Upper lobe of left lung (tissue), 6 donors: ENCODE data around the gene S100A7. TPM values are rescaled to one million over a fixed set of nuclear protein-coding genes. Genes with fewer than 3 reads are reported as not detected.
"Not testable (repeated sequence)": the region's sequence is repeated elsewhere in the genome, so short reads cannot be mapped to it uniquely, and the experiment has no call there.

ENCODE experiments used
- ATAC-seq, 2 donors: fragments of 200-7000 bp; cut with Tn5 transposase; one replicate each; pipeline ENCODE4 v1.9.1; 2022; ENCODE audit warnings: mild to moderate bottlenecking in 2 of 2, moderate library complexity in 2 of 2; ENCODE audit not compliant: low FRiP score in 2 of 2
- DNase-seq, 2 donors: peaks; one replicate each; pipeline ENCODE4 v3.0.0-alpha.2; 2019 to 2020
- H3K27ac ChIP-seq, 4 donors: fragments of 200-600 bp; sonication (generic); one replicate each; pipeline ENCODE4 v1.5.1; 2016 to 2019
- H3K27me3 ChIP-seq, 4 donors: fragments of 200-600 bp; sonication (generic); one replicate each; pipeline ENCODE4 v1.5.1; 2017 to 2019
- H3K36me3 ChIP-seq, 4 donors: fragments of 200-600 bp; sonication (generic); one replicate each; pipeline ENCODE4 v1.5.1; 2016 to 2019
- H3K4me1 ChIP-seq, 4 donors: fragments of 200-600 bp; sonication (generic); one replicate each; pipeline ENCODE4 v1.5.1; 2018 to 2019
- H3K4me3 ChIP-seq, 4 donors: fragments of 200-600 bp; sonication (generic); one replicate each; pipeline ENCODE4 v1.5.1; 2017 to 2019; ENCODE audit warnings: mild to moderate bottlenecking in 2 of 4, moderate library complexity in 1 of 4
- H3K9me3 ChIP-seq, 4 donors: fragments of 200-600 bp; sonication (generic); one replicate each; pipeline ENCODE4 v1.5.1; 2018 to 2019
- EP300 ChIP-seq, 4 donors: sonication (generic); formaldehyde crosslinking; IDR thresholded peaks; one replicate each; pipeline ENCODE4 v1.5.1; 2017; ENCODE audit warnings: antibody characterized with exemption in 4 of 4, control low read depth in 2 of 4
- POLR2A ChIP-seq, 4 donors: fragments of 450-650 bp; IDR thresholded peaks; one replicate each; pipeline ENCODE4 v1.5.1; 2016 to 2017; ENCODE audit warnings: antibody characterized with exemption in 4 of 4, mild to moderate bottlenecking in 2 of 4
- POLR2AphosphoS5 ChIP-seq, 2 donors: sonication (generic); formaldehyde crosslinking; IDR thresholded peaks; one replicate each; pipeline ENCODE4 v1.5.1; 2017; ENCODE audit warnings: antibody characterized with exemption in 2 of 2
- WGBS, 2 donors: methylation state at CpG; one replicate each; pipeline ENCODE4 v1.1.5; 2017 to 2018; 5-methylcytosine and 5-hydroxymethylcytosine counted together
- total RNA-seq, 6 donors: library from RNA; depleted of rRNA in 4 of 6; stranded (reverse); fragments of >200 nt in 4 of 6; gene quantifications; one replicate each; pipeline versions ENCODE4 v1.1.0 to v1.2.1, GENCODE V29; 2016 to 2021
- TF ChIP-seq, protein P1 (sequence below), 6 experiments: fragments of 450-650 bp in 4 of 6; fragments of 200-600 bp in 2 of 6; sonication (generic) in 2 of 6; IDR thresholded peaks; one replicate each; pipeline ENCODE4 v1.5.1; 2016 to 2019; ENCODE audit warnings: antibody characterized with exemption in 6 of 6
- donor health status: DM: no; HTN: no; CAD: no; lungs with moderate emphysema.
- donor health status: DM: no; HTN: yes; CAD: no; lungs with severe emphysema.

The S100A7 gene
- total RNA-seq, 6 donors from 2014 or later = not detected

DNA sequence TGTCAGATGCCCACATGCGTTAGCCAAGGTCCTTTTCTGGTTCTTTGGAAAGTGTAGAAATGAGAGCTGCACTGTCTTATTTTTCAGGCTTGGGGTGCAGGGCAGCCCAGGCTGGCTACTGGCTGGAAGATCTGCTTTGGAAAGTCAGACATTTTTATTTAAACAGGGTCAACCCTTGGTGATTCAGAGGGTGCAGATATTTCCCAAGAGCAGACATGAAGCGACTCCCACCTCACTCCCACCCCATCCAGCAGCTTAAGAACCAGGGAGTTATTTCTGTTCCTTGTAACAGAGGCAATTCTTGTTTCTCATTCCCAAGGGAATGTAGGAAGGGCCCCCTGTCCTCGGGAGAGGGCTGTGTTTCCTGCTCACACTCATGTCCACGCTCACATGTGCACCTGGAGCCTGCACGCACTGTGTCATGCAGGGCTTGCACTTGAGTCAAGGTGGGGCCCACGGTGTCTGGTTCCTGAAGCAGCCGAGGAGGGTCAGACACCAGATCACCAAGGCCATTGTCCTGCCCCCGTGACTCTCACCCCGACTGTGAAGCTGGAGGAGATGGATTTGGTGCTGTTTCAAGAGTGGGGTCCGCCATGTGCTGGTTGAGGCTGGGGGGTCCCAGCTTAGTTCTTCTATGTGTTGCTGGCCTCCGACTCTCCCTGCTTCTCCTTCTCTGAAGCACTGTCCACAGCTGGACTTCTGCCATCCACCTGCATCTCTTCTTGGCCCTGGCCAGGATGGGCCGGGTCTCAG is 43.1 kb downstream of the S100A7 start:
- no peak overlapping the region for H3K27ac ChIP-seq
- H3K9me3 ChIP-seq = no peaks in the 10 kb centered on the region
- H3K4me1 ChIP-seq = no peaks in the 10 kb centered on the region
- no peak overlapping the region for H3K4me3 ChIP-seq
- no peak for DNase-seq
- no peaks in the 10 kb centered on the region for H3K27me3 ChIP-seq
- no peak for TF ChIP-seq POLR2A (IDR thresholded peaks at IDR 0.05)
- no peak for TF ChIP-seq POLR2AphosphoS5 (IDR thresholded peaks at IDR 0.05)
- TF ChIP-seq EP300 (IDR thresholded peaks at IDR 0.05) = no peak
- TF ChIP-seq, protein P1, sequence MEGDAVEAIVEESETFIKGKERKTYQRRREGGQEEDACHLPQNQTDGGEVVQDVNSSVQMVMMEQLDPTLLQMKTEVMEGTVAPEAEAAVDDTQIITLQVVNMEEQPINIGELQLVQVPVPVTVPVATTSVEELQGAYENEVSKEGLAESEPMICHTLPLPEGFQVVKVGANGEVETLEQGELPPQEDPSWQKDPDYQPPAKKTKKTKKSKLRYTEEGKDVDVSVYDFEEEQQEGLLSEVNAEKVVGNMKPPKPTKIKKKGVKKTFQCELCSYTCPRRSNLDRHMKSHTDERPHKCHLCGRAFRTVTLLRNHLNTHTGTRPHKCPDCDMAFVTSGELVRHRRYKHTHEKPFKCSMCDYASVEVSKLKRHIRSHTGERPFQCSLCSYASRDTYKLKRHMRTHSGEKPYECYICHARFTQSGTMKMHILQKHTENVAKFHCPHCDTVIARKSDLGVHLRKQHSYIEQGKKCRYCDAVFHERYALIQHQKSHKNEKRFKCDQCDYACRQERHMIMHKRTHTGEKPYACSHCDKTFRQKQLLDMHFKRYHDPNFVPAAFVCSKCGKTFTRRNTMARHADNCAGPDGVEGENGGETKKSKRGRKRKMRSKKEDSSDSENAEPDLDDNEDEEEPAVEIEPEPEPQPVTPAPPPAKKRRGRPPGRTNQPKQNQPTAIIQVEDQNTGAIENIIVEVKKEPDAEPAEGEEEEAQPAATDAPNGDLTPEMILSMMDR (IDR thresholded peaks at IDR 0.05) = no peak
- 83 to 87% methylated on average over 11 to 12 of the region's 12 CpGs for WGBS, 2 donors
- no peaks in the 10 kb centered on the region for H3K36me3 ChIP-seq
- ATAC-seq = no peak

DNA sequence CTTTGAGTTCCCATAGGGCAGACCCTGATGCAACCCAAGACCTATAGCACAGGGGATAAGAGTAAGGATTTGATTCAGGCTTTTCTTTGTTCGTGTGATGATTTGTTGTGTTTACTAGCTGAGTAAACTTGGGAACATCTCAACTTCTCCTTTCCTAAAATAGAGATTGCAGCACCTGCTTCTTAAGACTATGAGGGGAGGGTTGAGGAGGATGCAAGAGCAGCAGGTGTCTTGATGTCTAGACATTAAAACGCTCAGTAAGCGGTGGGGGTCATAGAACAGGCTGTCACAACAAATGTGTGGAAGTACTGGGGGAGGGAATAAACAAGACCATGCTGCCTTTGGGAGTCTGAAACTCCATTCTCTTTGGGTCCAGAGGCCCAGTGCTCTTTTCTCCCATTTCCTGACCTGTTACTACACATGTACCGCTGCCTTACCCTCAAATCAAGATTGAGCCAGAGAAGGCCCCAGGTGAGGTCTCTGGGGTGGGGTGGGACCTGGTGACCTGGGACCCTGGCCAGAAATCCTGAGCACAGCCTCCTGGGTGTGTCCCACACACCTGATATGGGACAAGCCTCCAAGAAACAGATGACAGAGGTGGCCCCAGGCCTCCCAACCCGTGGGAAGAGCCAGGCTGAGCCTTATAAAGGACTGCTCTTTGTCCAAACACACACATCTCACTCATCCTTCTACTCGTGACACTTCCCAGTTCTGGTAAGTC is 44.4 kb downstream of the S100A7 start, which contains the start of gene S100A7A:
Gene S100A7A (plus strand): TSS at position 671 of the 721 bp plus-strand sequence. CDS start 1,563 bp downstream, outside the sequence.
- no peak within 1 kb of the TSS for H3K4me3 ChIP-seq
- TF ChIP-seq POLR2A (IDR thresholded peaks at IDR 0.05) (no peak), EP300 (IDR thresholded peaks at IDR 0.05) (no peak), POLR2AphosphoS5 (IDR thresholded peaks at IDR 0.05) (no peak)
- TF ChIP-seq, protein P1 (IDR thresholded peaks at IDR 0.05) = no peak
- no peak for DNase-seq
- H3K9me3 ChIP-seq = peaks cover 0 to 6% (median 0%) of the 10 kb centered on the region in 4 donors
- no peaks in the 10 kb centered on the region for H3K4me1 ChIP-seq
- H3K36me3 ChIP-seq = no peaks in the 10 kb centered on the region
- WGBS, 2 donors = 69 to 83% methylated on average over 3 to 6 of the region's 6 CpGs
- ATAC-seq = no peak
- no peaks in the 10 kb centered on the region for H3K27me3 ChIP-seq
- no peak within 1 kb of the TSS for H3K27ac ChIP-seq

DNA sequence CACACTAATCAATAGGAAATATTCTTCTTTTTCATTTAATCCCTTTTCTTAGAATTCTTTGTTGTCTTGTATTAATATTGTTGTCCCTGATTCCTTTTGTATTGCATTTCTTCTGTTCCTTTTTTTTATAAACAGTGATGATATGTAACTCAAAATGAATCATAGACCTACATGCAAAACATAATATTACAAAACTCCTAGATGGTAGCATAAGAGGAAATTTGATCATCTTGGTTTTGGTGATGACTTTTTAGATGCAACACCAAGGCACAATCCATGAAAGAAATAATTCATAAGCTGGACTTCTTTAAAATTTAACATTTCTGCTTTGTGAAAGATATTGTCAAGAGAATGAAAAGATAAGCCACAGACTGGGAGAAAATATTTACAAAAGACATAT is 46.5 kb downstream of the S100A7 start:
- H3K27me3 ChIP-seq, H3K27ac ChIP-seq, DNase-seq, ATAC-seq, H3K4me1 ChIP-seq, H3K36me3 ChIP-seq, H3K4me3 ChIP-seq, H3K9me3 ChIP-seq: not testable (repeated sequence)

Other genes starting within 250 kb of the S100A7 start
- not detected for gene PRR9, start 243.1 kb downstream of the S100A7 start, total RNA-seq
- not detected for gene LORICRIN, start 201.0 kb downstream of the S100A7 start, total RNA-seq
- gene PGLYRP3, start 147.7 kb downstream of the S100A7 start, total RNA-seq = not detected
- not detected for gene PGLYRP4, start 111.8 kb downstream of the S100A7 start, total RNA-seq
- 1,000 to 10,000 TPM in 1 of 6 donors, 100 to 1,000 TPM in 5; 133 to 1,125 (median 606) TPM for gene S100A9, start 102.8 kb downstream of the S100A7 start, total RNA-seq
- 10 to 100 TPM in 5 of 6 donors, 1 to 10 TPM in 1; 5.2 to 75.7 (median 32.1) TPM for gene S100A12, start 85.0 kb downstream of the S100A7 start, total RNA-seq
- 100 to 1,000 TPM in 4 of 6 donors, 10 to 100 TPM in 2; 49.2 to 842 (median 194) TPM for gene S100A8, start 69.6 kb downstream of the S100A7 start, total RNA-seq
- gene S100A7A, start 44.1 kb downstream of the S100A7 start, total RNA-seq = not detected
- 1,000 to 10,000 TPM in 3 of 6 donors, 100 to 1,000 TPM in 3; 399 to 1,595 (median 925) TPM for gene S100A6, start 75.3 kb upstream of the S100A7 start, total RNA-seq
- gene S100A5, start 80.3 kb upstream of the S100A7 start, total RNA-seq = not detected
- 100 to 1,000 TPM; 234 to 983 (median 633) TPM for gene S100A4, start 85.2 kb upstream of the S100A7 start, total RNA-seq
- gene S100A3, start 88.6 kb upstream of the S100A7 start, total RNA-seq = 1 to 10 TPM in 5 of 6 donors, not detected in 1; 2.0 to 4.4 (median 2.1) TPM
- 10 to 100 TPM in 2 of 6 donors, 1 to 10 TPM in 3, not detected in 1; 2.0 to 12.0 (median 7.9) TPM for gene S100A2, start 105.2 kb upstream of the S100A7 start, total RNA-seq
- 100 to 1,000 TPM in 1 of 6 donors, 10 to 100 TPM in 5; 33.5 to 133 (median 55.7) TPM for gene S100A16, start 152.5 kb upstream of the S100A7 start, total RNA-seq
- gene S100A14, start 155.7 kb upstream of the S100A7 start, total RNA-seq = 100 to 1,000 TPM in 4 of 6 donors, 10 to 100 TPM in 2; 76.5 to 239 (median 133) TPM
- 100 to 1,000 TPM in 2 of 6 donors, 10 to 100 TPM in 4; 72.8 to 132 (median 86.3) TPM for gene S100A13, start 166.9 kb upstream of the S100A7 start, total RNA-seq
- gene S100A1, start 167.8 kb upstream of the S100A7 start, total RNA-seq = 1 to 10 TPM in 1 of 6 donors, not detected in 5; 1.1 TPM
- 10 to 100 TPM; 51.3 to 89.1 (median 59.2) TPM for gene CHTOP, start 173.4 kb upstream of the S100A7 start, total RNA-seq
- 10 to 100 TPM; 13.5 to 44.4 (median 35.2) TPM for gene SNAPIN, start 198.1 kb upstream of the S100A7 start, total RNA-seq
- gene ILF2, start 210.3 kb upstream of the S100A7 start, total RNA-seq = 100 to 1,000 TPM in 1 of 6 donors, 10 to 100 TPM in 5; 21.0 to 120 (median 75.8) TPM
- 100 to 1,000 TPM in 1 of 6 donors, 10 to 100 TPM in 5; 32.5 to 101 (median 63.0) TPM for gene NPR1, start 218.0 kb upstream of the S100A7 start, total RNA-seq